Parathyroid adenoma (tissue), 2 donors: Measurements from ENCODE around the gene TMEM212.

Experiments used
- H2AFZ ChIP-seq: fragments of 300-600 bp; sonication (generic); one replicate; pipeline ENCODE4 v1.7.0; 2017; ENCODE audit warnings: antibody characterized with exemption, mild to moderate bottlenecking
- H3K27ac ChIP-seq: fragments of 300-600 bp; sonication (generic); one replicate; pipeline ENCODE4 v1.7.0; 2017
- H3K27me3 ChIP-seq: fragments of 300-600 bp; sonication (generic); one replicate; pipeline ENCODE4 v1.7.0; 2017; ENCODE audit warnings: low read length; ENCODE audit not compliant: control insufficient read depth, insufficient read depth
- H3K36me3 ChIP-seq: fragments of 300-600 bp; sonication (generic); one replicate; pipeline ENCODE4 v1.7.0; 2017; ENCODE audit warnings: low read length; ENCODE audit not compliant: control insufficient read depth, insufficient read depth
- H3K4me1 ChIP-seq: fragments of 300-600 bp; sonication (generic); one replicate; pipeline ENCODE4 v1.7.0; 2017; ENCODE audit warnings: control low read depth
- H3K4me2 ChIP-seq: fragments of 300-600 bp; sonication (generic); one replicate; pipeline ENCODE4 v1.7.0; 2017; ENCODE audit warnings: low read length
- H3K4me3 ChIP-seq: fragments of 300-600 bp; sonication (generic); one replicate; pipeline ENCODE4 v1.7.0; 2017; ENCODE audit warnings: low read depth, low read length
- H3K79me2 ChIP-seq: fragments of 300-600 bp; sonication (generic); one replicate; pipeline ENCODE4 v1.7.0; 2017; ENCODE audit warnings: control low read depth
- H3K9ac ChIP-seq: fragments of 300-600 bp; sonication (generic); one replicate; pipeline ENCODE4 v1.7.0; 2017; ENCODE audit warnings: mild to moderate bottlenecking
- H3K9me3 ChIP-seq: fragments of 300-600 bp; sonication (generic); one replicate; pipeline ENCODE4 v1.7.0; 2017; ENCODE audit warnings: low read length; ENCODE audit not compliant: control insufficient read depth
- CTCF ChIP-seq: fragments of 300-600 bp; sonication (generic); IDR thresholded peaks from one replicate; pipeline ENCODE4 v1.7.0; 2017; ENCODE audit warnings: antibody characterized with exemption, mild to moderate bottlenecking
- donor health status: primary hyperparathyroidism.

TMEM212 gene

DNA sequence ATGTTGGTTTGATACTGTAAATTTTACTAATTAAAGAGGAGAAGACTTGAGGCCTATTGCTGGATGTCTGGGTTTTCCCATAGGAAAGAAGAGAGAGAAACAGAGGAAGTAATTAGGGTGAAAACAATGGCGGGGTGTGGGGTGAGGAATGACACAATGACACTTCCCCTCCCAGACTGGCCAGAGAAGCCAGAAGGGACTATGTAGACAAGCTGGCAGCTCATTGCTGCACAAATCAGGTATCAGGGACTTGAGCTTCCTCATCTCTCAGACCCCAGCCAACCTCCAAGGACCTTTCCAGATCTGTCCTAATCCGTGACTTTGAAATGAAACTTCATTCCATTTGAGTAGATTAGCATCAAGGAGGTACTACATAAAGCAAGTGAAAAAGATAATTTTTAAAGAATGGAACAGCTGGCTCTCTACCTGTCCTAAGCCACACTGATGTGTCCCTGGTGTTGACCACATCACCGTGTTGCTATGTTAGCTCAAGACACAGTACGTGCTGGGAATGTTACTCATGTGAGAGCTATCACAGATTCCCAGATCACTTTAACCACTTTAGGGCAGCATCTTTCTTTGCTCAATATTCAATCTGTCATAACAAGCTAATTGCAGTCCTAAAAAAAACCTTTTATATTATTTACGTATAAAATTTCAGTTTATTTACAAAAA, 22.2 kb downstream of the TMEM212 start:
- Histone ChIP-seq H3K9ac (no peak overlapping the region), H2AFZ (no peak overlapping the region), H3K4me3 (no peak overlapping the region), H3K27me3 (no peaks in the 10 kb centered on the region), H3K79me2 (no peaks in the 10 kb centered on the region), H3K4me2 (no peak overlapping the region), H3K9me3 (no peaks in the 10 kb centered on the region), H3K27ac (no peak overlapping the region), H3K36me3 (no peaks in the 10 kb centered on the region), H3K4me1 (no peaks in the 10 kb centered on the region)
- TF ChIP-seq CTCF: no peak

DNA sequence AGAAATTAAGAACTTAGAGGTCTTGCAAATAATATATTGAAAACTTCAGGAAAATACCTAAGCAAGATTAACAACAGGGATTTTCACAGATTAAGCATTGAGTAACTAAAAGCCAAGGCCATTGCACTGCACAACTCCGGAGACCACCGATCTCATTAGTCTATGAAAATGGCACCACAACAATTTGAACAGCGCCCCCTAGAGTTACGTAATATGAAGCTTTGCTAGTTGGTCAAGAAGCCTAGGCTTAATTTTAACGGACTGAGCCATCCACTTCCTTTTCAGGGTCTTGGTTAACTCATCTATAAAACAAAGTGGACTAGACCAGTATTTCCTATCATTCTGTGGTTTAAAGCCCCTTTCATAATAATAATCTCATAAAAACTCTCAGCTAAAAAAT, 24.8 kb downstream of the TMEM212 start:
- Histone ChIP-seq H3K4me3 (no peak overlapping the region), H3K9me3 (no peaks in the 10 kb centered on the region), H3K27me3 (no peaks in the 10 kb centered on the region), H3K79me2 (no peaks in the 10 kb centered on the region), H3K9ac (no peak overlapping the region), H2AFZ (no peak overlapping the region), H3K4me2 (no peak overlapping the region), H3K27ac (no peak overlapping the region), H3K36me3 (no peaks in the 10 kb centered on the region), H3K4me1 (no peaks in the 10 kb centered on the region)
- no peak for TF ChIP-seq CTCF

- Histone ChIP-seq H3K27me3 (no peaks in the 10 kb centered on the region), H3K4me2 (no peak overlapping the region), H3K27ac (no peak overlapping the region), H3K4me1 (no peaks in the 10 kb centered on the region), H3K79me2 (no peaks in the 10 kb centered on the region), H3K36me3 (no peaks in the 10 kb centered on the region), H3K9me3 (no peaks in the 10 kb centered on the region), H3K4me3 (no peak overlapping the region), H2AFZ (no peak overlapping the region), H3K9ac (no peak overlapping the region)
- no peak for TF ChIP-seq CTCF
Observed at GRCh38 chr3:171871392-171872274, 28.5 kb downstream of the TMEM212 start.

DNA sequence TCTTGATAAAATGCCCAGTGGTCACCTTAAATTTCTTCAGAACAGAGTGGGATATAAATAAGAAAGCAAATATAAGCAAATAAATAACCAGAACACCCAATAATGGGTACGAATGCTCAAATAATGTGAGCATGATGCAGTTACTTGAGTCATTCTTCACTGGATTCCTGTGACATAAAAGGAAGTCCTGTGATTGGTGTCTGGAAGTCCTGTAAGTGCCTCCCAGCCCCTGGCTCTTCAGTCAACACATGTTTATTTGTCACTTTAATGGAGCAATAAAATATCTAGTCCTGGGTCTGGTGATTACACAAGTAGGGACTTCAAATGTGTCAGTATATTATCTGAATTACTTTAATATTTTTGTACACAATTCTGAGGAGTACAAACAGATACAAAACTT, 30.4 kb downstream of the TMEM212 start:
- Histone ChIP-seq H3K36me3 (no peaks in the 10 kb centered on the region), H3K9ac (no peak overlapping the region), H3K4me1 (no peaks in the 10 kb centered on the region), H3K4me3 (no peak overlapping the region), H3K79me2 (no peaks in the 10 kb centered on the region), H3K27ac (peak overlapping the region; percentile 17), H3K27me3 (no peaks in the 10 kb centered on the region), H2AFZ (no peak overlapping the region), H3K4me2 (no peak overlapping the region), H3K9me3 (no peaks in the 10 kb centered on the region)
- no peak for TF ChIP-seq CTCF
